Measurements from ENCODE around the gene ABL1.
"Not testable (repeated sequence)": the region's sequence is repeated elsewhere in the genome, so short reads cannot be mapped to it uniquely, and the experiment has no call there.

Gene ABL1

GRCh38 chr9:130908878-130909355, 73.9 kb downstream of the ABL1 start:
- FAIRE-seq = no peak
- no peak for DNase-seq (ENCODE audit: insufficient read length, low spot score)
- no peak for TF ChIP-seq POLR2A (IDR thresholded peaks at IDR 0.05; ENCODE audit: low read depth, low read length)

- FAIRE-seq; DNase-seq (ENCODE audit: insufficient read length, low spot score): not testable (repeated sequence)
These were observed 75.0 kb downstream of the ABL1 start for GRCh38 chr9:130910041-130910440.

- not testable (repeated sequence) for FAIRE-seq; DNase-seq (ENCODE audit: insufficient read length, low spot score)
These were observed 75.6 kb downstream of the ABL1 start for GRCh38 chr9:130910670-130911069.

GRCh38 chr9:130911254-130912049, 76.4 kb downstream of the ABL1 start:
- DNase-seq (ENCODE audit: insufficient read length, low spot score) = no peak
- no peak for TF ChIP-seq POLR2A (IDR thresholded peaks at IDR 0.05; ENCODE audit: low read depth, low read length)
- FAIRE-seq = no peak

- DNase-seq (ENCODE audit: insufficient read length, low spot score) = peak; percentile 26
- no peak for TF ChIP-seq POLR2A (IDR thresholded peaks at IDR 0.05; ENCODE audit: low read depth, low read length)
- FAIRE-seq = no peak
These were observed 78.0 kb downstream of the ABL1 start for GRCh38 chr9:130912932-130913598.

- no peak for TF ChIP-seq POLR2A (IDR thresholded peaks at IDR 0.05; ENCODE audit: low read depth, low read length)
- FAIRE-seq (no peak), DNase-seq (ENCODE audit: insufficient read length, low spot score) (no peak)
These were observed 78.8 kb downstream of the ABL1 start for GRCh38 chr9:130913599-130914416.

GRCh38 chr9:130914417-130915095, 79.5 kb downstream of the ABL1 start:
- no peak for TF ChIP-seq POLR2A (IDR thresholded peaks at IDR 0.05; ENCODE audit: low read depth, low read length)
- DNase-seq (ENCODE audit: insufficient read length, low spot score) = no peak
- no peak for FAIRE-seq

GRCh38 chr9:130915096-130915447, 80.0 kb downstream of the ABL1 start:
- TF ChIP-seq POLR2A (IDR thresholded peaks at IDR 0.05; ENCODE audit: low read depth, low read length) = no peak
- FAIRE-seq (no peak), DNase-seq (ENCODE audit: insufficient read length, low spot score) (no peak)

- FAIRE-seq = no peak
- DNase-seq (ENCODE audit: insufficient read length, low spot score) = no peak
- TF ChIP-seq POLR2A (IDR thresholded peaks at IDR 0.05; ENCODE audit: low read depth, low read length) = no peak
These were observed 82.3 kb downstream of the ABL1 start for GRCh38 chr9:130917168-130917960.

- FAIRE-seq (no peak), DNase-seq (ENCODE audit: insufficient read length, low spot score) (no peak)
- TF ChIP-seq POLR2A (IDR thresholded peaks at IDR 0.05; ENCODE audit: low read depth, low read length) = no peak
These were observed 83.2 kb downstream of the ABL1 start for GRCh38 chr9:130918101-130918825.

- no peak for DNase-seq (ENCODE audit: insufficient read length, low spot score)
- no peak for FAIRE-seq
- TF ChIP-seq POLR2A (IDR thresholded peaks at IDR 0.05; ENCODE audit: low read depth, low read length) = no peak
These were observed 83.9 kb downstream of the ABL1 start for GRCh38 chr9:130918826-130919558.
